Measurements from ENCODE around the gene DHRSX.
"Not testable (repeated sequence)": the region's sequence is repeated elsewhere in the genome, so short reads cannot be mapped to it uniquely, and the experiment has no call there.

DHRSX gene

DNA sequence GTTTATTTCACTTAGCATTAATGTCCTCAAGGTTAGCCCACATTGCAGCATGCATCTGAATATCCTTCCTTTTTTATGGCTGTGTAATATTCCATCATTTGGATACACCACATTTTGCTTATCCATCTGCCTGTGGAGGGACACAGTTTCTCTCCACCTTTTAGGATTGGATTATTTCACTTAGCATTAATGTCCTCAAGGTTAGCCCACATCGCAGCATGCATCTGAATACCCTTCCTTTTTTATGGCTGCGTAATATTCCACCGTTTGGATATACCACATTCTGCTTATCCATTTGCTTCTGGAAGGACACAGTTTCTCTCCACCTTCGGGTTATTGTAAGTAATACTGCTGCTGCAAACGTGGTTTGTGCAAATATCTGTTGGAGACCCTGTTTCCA, 110.0 kb downstream of the DHRSX start:
- Histone ChIP-seq H3K36me3 (no peaks in the 10 kb centered on the region), H3K4me3 (ENCODE audit: low read depth, low read length) (no peak overlapping the region), H3K9me3 (no peaks in the 10 kb centered on the region), H3K4me1 (no peaks in the 10 kb centered on the region), H3K27me3 (no peaks in the 10 kb centered on the region)
- no peak for TF ChIP-seq CTCF (IDR thresholded peaks at IDR 0.05; ENCODE audit: low read depth, low read length)
- DNase-seq = no peak

DNA sequence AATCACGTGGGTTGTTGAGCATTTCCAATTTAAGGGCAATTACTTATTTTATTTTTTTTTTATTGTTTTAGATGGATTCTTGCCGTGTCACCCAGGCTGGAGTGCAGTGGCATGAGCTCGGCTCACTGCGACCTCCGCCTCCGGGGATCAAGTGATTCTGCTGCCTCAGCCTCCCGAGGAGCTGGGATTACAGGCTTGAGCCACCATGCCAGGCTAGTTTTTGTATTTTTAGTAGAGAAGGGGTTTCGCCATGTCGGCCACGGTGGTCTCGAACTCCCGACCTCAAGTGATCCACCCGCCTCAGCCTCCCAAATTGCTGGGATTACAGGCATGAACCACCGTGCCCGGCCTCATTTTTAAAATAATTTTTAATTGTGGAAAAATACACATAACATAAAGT, 111.0 kb downstream of the DHRSX start:
- not testable (repeated sequence) for H3K27me3 ChIP-seq; H3K4me1 ChIP-seq; H3K4me3 ChIP-seq (ENCODE audit: low read depth, low read length); DNase-seq; H3K36me3 ChIP-seq; H3K9me3 ChIP-seq

DNA sequence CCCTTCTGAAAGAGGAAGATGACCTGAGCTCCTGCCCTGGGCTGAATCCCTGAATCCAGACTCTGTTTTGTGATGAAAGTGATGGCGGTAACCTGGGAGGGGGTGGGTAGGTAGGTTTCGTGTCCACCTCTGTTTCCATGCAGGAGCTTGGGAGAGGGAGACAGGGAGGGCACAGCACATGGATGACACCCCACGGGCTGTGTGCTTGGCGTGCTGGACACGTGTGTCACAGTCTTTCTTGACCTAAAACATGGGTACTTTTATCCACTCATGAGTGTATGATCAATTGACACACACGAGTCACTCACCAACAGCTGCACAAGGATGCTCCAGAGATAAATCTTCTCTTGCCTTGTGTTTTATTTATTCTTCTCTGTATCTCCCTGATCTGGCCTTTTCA, 111.5 kb downstream of the DHRSX start:
- Histone ChIP-seq H3K4me1 (no peaks in the 10 kb centered on the region), H3K4me3 (ENCODE audit: low read depth, low read length) (no peak overlapping the region), H3K36me3 (no peaks in the 10 kb centered on the region), H3K27me3 (no peaks in the 10 kb centered on the region), H3K9me3 (no peaks in the 10 kb centered on the region)
- DNase-seq = no peak
- TF ChIP-seq CTCF (IDR thresholded peaks at IDR 0.05; ENCODE audit: low read depth, low read length) = no peak

DNA sequence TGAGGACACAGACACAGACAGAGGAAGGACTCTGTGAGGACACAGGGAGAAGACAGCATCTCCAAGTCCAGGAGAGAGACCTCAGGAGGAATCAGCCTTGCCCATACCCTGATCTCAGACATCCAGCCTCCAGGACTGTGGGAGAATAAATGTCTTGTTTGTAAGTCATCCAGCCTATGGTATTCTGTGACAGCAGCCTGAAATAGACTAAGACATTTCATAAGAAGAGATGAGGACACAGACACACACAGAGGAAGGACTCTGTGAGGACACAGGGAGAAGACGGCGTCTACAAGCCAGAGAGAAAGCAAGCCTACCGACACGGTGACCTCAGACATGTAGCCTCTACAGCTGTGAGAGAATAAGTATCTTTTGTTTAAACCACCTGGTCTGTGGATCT, 112.1 kb downstream of the DHRSX start:
- H3K4me1 ChIP-seq = no peaks in the 10 kb centered on the region
- no peak for DNase-seq
- H3K9me3 ChIP-seq = no peaks in the 10 kb centered on the region
- H3K36me3 ChIP-seq = no peaks in the 10 kb centered on the region
- no peak overlapping the region for H3K4me3 ChIP-seq (ENCODE audit: low read depth, low read length)
- H3K27me3 ChIP-seq = no peaks in the 10 kb centered on the region
- no peak for TF ChIP-seq CTCF (IDR thresholded peaks at IDR 0.05; ENCODE audit: low read depth, low read length)

GRCh38 chrX:2387614-2388239, 113.0 kb downstream of the DHRSX start:
- no peak for TF ChIP-seq CTCF (IDR thresholded peaks at IDR 0.05; ENCODE audit: low read depth, low read length)
- no peak for DNase-seq
- H3K36me3 ChIP-seq = no peaks in the 10 kb centered on the region
- no peaks in the 10 kb centered on the region for H3K9me3 ChIP-seq
- no peak overlapping the region for H3K4me3 ChIP-seq (ENCODE audit: low read depth, low read length)
- H3K4me1 ChIP-seq = no peaks in the 10 kb centered on the region
- no peaks in the 10 kb centered on the region for H3K27me3 ChIP-seq

- no peak for TF ChIP-seq CTCF (IDR thresholded peaks at IDR 0.05; ENCODE audit: low read depth, low read length)
- no peak for DNase-seq
- Histone ChIP-seq H3K27me3 (no peaks in the 10 kb centered on the region), H3K4me3 (ENCODE audit: low read depth, low read length) (no peak overlapping the region), H3K9me3 (no peaks in the 10 kb centered on the region), H3K36me3 (no peaks in the 10 kb centered on the region), H3K4me1 (no peaks in the 10 kb centered on the region)
Measured at GRCh38 chrX:2385224-2385623, 115.6 kb downstream of the DHRSX start.

DNA sequence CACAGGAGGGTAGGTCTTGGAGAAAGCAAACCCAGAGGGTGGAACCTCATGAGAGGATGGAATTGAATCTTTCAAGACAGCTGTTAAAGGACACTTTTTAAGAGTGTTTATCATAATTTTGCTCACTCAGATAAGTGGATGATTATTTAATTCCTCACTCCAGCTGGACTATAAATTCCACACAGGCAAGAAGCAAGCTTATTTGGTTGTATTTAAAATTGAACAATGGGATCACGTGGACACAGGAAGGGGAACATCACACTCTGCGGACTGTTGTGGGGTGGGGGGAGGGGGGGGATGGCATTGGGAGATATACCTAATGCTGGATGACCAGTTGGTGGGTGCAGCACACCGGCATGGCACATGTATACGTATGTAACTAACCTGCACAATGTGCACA, 116.3 kb downstream of the DHRSX start:
- Histone ChIP-seq H3K4me1 (no peaks in the 10 kb centered on the region), H3K4me3 (ENCODE audit: low read depth, low read length) (no peak overlapping the region), H3K9me3 (no peaks in the 10 kb centered on the region), H3K27me3 (no peaks in the 10 kb centered on the region), H3K36me3 (no peaks in the 10 kb centered on the region)
- no peak for TF ChIP-seq CTCF (IDR thresholded peaks at IDR 0.05; ENCODE audit: low read depth, low read length)
- DNase-seq = no peak

All from BE2C (cell line).